ENCODE results near the gene SYT1.

The SYT1 gene

DNA sequence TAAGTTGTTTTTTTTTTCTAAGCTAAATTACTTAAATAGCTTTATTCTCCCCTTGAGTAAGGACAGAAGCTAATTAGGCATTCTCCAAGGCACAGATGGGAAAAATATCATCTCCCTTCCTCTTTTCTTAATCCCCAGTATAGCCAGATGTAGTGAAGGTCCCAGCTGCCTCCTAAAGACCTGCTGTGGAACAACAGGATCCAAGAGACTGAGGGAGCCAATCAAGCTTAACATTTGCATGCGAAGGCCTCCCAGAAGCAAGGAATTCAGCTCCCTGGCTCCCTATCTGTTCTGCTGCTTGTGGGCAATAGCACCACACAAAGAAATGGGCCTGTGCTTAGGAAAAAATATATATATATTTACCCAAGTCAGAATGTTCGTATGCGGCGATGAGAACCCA lies 255.2 kb downstream of the SYT1 start:
- no peaks in the 10 kb centered on the region for H3K36me3 ChIP-seq
- H3K27me3 ChIP-seq = no peaks in the 10 kb centered on the region
- TF ChIP-seq, protein P1, sequence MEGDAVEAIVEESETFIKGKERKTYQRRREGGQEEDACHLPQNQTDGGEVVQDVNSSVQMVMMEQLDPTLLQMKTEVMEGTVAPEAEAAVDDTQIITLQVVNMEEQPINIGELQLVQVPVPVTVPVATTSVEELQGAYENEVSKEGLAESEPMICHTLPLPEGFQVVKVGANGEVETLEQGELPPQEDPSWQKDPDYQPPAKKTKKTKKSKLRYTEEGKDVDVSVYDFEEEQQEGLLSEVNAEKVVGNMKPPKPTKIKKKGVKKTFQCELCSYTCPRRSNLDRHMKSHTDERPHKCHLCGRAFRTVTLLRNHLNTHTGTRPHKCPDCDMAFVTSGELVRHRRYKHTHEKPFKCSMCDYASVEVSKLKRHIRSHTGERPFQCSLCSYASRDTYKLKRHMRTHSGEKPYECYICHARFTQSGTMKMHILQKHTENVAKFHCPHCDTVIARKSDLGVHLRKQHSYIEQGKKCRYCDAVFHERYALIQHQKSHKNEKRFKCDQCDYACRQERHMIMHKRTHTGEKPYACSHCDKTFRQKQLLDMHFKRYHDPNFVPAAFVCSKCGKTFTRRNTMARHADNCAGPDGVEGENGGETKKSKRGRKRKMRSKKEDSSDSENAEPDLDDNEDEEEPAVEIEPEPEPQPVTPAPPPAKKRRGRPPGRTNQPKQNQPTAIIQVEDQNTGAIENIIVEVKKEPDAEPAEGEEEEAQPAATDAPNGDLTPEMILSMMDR (IDR thresholded peaks at IDR 0.05) = no peak
- no peaks in the 10 kb centered on the region for H3K9me3 ChIP-seq
- H3K27ac ChIP-seq = no peak overlapping the region
- no peaks in the 10 kb centered on the region for H3K4me1 ChIP-seq (ENCODE audit: control insufficient read depth in 1 of 2, insufficient read depth in 1 of 2, low read depth in 1 of 2, low read length in 1 of 2)
- H3K4me3 ChIP-seq (ENCODE audit: low read depth in 1 of 2, low read length in 1 of 2) = no peak overlapping the region

DNA sequence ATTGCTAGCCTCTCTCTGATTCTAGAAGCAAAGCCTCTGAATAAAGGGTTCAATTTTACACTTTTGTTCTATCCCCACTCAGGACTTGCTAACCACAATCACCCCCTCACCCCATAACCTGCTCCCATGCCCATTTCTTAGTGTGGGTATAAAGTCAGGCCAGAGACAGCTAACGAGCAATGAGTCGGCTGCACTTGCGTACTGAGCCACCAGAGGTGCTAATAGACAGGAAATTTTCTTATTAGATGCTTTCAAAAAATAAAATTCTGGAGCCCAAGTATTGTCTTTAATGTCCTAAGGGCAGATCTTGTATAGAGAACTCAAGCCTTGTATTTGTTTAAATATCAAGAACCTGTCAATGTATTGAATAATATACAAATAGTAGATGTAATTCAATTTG lies 256.9 kb downstream of the SYT1 start:
- no peak overlapping the region for H3K4me3 ChIP-seq (ENCODE audit: low read depth in 1 of 2, low read length in 1 of 2)
- no peak overlapping the region for H3K27ac ChIP-seq
- H3K36me3 ChIP-seq = no peaks in the 10 kb centered on the region
- TF ChIP-seq, protein P1 (IDR thresholded peaks at IDR 0.05) = no peak
- no peaks in the 10 kb centered on the region for H3K4me1 ChIP-seq (ENCODE audit: control insufficient read depth in 1 of 2, insufficient read depth in 1 of 2, low read depth in 1 of 2, low read length in 1 of 2)
- no peaks in the 10 kb centered on the region for H3K27me3 ChIP-seq
- no peaks in the 10 kb centered on the region for H3K9me3 ChIP-seq

- H3K4me3 ChIP-seq (ENCODE audit: low read depth in 1 of 2, low read length in 1 of 2) = no peak overlapping the region
- no peak overlapping the region for H3K27ac ChIP-seq
- no peaks in the 10 kb centered on the region for H3K4me1 ChIP-seq (ENCODE audit: control insufficient read depth in 1 of 2, insufficient read depth in 1 of 2, low read depth in 1 of 2, low read length in 1 of 2)
- H3K9me3 ChIP-seq = no peaks in the 10 kb centered on the region
- TF ChIP-seq, protein P1 (IDR thresholded peaks at IDR 0.05) = no peak
- no peaks in the 10 kb centered on the region for H3K36me3 ChIP-seq
- H3K27me3 ChIP-seq = no peaks in the 10 kb centered on the region
Measured at GRCh38 chr12:79124385-79124784, 259.8 kb downstream of the SYT1 start.

DNA sequence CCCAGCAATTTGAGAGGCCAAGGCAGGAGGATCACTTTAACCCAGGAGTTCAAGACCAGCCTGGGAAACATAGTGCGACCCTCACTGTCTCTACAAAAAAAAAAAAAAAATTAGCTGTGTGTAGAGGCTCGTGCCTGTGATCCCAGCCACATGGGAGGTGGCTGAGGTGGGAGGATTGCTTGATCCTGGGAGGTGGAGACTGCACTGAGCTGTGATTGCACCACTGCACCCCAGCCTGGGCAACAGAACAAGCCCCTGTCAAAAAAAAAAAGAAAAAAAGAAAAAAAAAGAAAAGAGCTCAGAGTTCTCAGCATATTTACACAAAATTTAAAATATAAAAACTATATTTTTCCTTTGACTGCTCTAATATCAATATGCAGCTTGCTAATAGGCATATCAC lies 260.8 kb downstream of the SYT1 start:
- Histone ChIP-seq H3K4me3 (ENCODE audit: low read depth in 1 of 2, low read length in 1 of 2) (no peak overlapping the region), H3K9me3 (no peaks in the 10 kb centered on the region), H3K27me3 (no peaks in the 10 kb centered on the region), H3K27ac (no peak overlapping the region), H3K4me1 (ENCODE audit: control insufficient read depth in 1 of 2, insufficient read depth in 1 of 2, low read depth in 1 of 2, low read length in 1 of 2) (no peaks in the 10 kb centered on the region), H3K36me3 (no peaks in the 10 kb centered on the region)
- TF ChIP-seq, protein P1 (IDR thresholded peaks at IDR 0.05) = no peak

DNA sequence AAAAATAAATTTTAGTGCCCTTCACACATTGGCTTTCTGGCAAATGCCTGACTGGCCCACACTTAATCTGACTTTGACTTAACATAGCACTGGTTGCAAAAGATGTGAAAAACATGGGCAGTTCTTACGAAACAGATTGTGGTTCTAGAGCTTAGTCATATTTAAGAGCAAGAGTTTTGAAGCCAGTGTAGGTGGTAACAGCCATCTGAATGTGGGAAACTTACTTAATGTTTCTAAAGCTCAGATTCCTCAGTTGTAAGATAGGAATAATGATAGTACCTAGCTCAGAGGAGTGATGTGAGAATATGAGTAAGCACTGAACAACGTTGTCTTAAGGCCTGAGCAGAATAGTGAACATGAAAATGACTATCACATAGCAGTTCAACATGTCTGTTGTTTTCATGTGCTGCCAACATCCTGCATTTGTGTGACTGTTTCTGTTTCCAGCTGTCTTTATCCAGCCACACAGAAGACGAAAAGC lies 262.7 kb downstream of the SYT1 start:
- Histone ChIP-seq H3K4me1 (ENCODE audit: control insufficient read depth in 1 of 2, insufficient read depth in 1 of 2, low read depth in 1 of 2, low read length in 1 of 2) (no peaks in the 10 kb centered on the region), H3K27me3 (no peaks in the 10 kb centered on the region), H3K4me3 (ENCODE audit: low read depth in 1 of 2, low read length in 1 of 2) (no peak overlapping the region), H3K27ac (no peak overlapping the region), H3K9me3 (no peaks in the 10 kb centered on the region), H3K36me3 (no peaks in the 10 kb centered on the region)
- TF ChIP-seq, protein P1 (IDR thresholded peaks at IDR 0.05) = no peak

DNA sequence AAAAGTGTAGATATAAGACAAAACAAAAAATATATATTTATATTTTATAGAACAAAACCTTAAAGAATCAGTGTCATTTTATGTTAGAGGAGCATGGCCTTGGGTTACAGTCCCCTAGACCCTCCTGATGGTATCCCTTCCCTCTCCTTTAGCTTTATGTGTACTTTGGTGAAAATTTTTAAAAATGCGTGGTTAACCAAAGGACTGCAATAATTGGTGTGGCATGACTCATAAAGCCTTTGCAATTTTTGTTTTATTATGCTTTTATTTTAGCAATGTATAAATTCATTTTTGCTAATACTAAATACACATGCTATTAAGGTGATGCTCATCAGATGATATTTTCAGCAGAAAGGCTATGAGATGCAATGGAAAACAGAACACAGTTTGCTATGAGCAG lies 264.4 kb downstream of the SYT1 start:
- TF ChIP-seq, protein P1 (IDR thresholded peaks at IDR 0.05) = no peak
- Histone ChIP-seq H3K4me1 (ENCODE audit: control insufficient read depth in 1 of 2, insufficient read depth in 1 of 2, low read depth in 1 of 2, low read length in 1 of 2) (no peaks in the 10 kb centered on the region), H3K9me3 (no peaks in the 10 kb centered on the region), H3K36me3 (no peaks in the 10 kb centered on the region), H3K27me3 (no peaks in the 10 kb centered on the region), H3K27ac (no peak overlapping the region), H3K4me3 (ENCODE audit: low read depth in 1 of 2, low read length in 1 of 2) (no peak overlapping the region)
